Endothelial cell of umbilical vein (primary cell): ENCODE data around the gene ARHGDIB.

Experiments used
- EZH2 ChIP-seq: IDR thresholded peaks from 2 replicates; pipeline ENCODE4 v1.6.1; 2012; ENCODE audit warnings: borderline replicate concordance, low read depth, mild to moderate bottlenecking, moderate library complexity, low read length, inconsistent platforms; ENCODE audit not compliant: severe bottlenecking
- POLR2A ChIP-seq: IDR thresholded peaks from 2 replicates; pipeline ENCODE4 v1.6.1; 2012; ENCODE audit warnings: low read depth, mild to moderate bottlenecking, control low read depth, low read length
- POLR2AphosphoS5 ChIP-seq: IDR thresholded peaks from 2 replicates; pipeline ENCODE4 v1.6.1; 2012; ENCODE audit warnings: low read depth, mild to moderate bottlenecking, control low read depth, low read length, moderate library complexity; ENCODE audit not compliant: insufficient read depth
- TF ChIP-seq, protein P1 (sequence below), 2 donors: IDR thresholded peaks; 1 replicate in 1 of 2; 2 replicates in 1 of 2; pipeline ENCODE4 v1.5.1; 2011; ENCODE audit warnings: low read length in 2 of 2, mild to moderate bottlenecking in 2 of 2, moderate library complexity in 2 of 2, control low read depth in 1 of 2, inconsistent platforms in 1 of 2, low read depth in 1 of 2; ENCODE audit not compliant: insufficient read depth in 1 of 2; ENCODE audit errors: extremely low read depth in 1 of 2

- TF ChIP-seq POLR2A (no peak), EZH2 (no peak), POLR2AphosphoS5 (no peak)
- TF ChIP-seq, protein P1, sequence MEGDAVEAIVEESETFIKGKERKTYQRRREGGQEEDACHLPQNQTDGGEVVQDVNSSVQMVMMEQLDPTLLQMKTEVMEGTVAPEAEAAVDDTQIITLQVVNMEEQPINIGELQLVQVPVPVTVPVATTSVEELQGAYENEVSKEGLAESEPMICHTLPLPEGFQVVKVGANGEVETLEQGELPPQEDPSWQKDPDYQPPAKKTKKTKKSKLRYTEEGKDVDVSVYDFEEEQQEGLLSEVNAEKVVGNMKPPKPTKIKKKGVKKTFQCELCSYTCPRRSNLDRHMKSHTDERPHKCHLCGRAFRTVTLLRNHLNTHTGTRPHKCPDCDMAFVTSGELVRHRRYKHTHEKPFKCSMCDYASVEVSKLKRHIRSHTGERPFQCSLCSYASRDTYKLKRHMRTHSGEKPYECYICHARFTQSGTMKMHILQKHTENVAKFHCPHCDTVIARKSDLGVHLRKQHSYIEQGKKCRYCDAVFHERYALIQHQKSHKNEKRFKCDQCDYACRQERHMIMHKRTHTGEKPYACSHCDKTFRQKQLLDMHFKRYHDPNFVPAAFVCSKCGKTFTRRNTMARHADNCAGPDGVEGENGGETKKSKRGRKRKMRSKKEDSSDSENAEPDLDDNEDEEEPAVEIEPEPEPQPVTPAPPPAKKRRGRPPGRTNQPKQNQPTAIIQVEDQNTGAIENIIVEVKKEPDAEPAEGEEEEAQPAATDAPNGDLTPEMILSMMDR (IDR thresholded peaks at IDR 0.05; ENCODE audit: extremely low read depth in 1 of 2, insufficient read depth in 1 of 2, low read depth in 1 of 2, low read length in 2 of 2) = no peak
Measured at GRCh38 chr12:14959463-14959862, 1.9 kb downstream of the ARHGDIB start.
